Activated CD4-positive, alpha-beta T cell treated with anti-CD3 and anti-CD28 coated beads, Interleukin-2, Interleukin-4, amounts not matched to agents 100 ng/mL and 50 ng/mL, durations not matched to agents 16 hours and 8 hours (primary cell): ENCODE measurements around the gene NDUFA3.

Source experiments
- DNase-seq: peaks from one replicate; pipeline ENCODE4 v3.0.0-alpha.2; 2020; ENCODE audit warnings: low spot score

The NDUFA3 gene

DNA sequence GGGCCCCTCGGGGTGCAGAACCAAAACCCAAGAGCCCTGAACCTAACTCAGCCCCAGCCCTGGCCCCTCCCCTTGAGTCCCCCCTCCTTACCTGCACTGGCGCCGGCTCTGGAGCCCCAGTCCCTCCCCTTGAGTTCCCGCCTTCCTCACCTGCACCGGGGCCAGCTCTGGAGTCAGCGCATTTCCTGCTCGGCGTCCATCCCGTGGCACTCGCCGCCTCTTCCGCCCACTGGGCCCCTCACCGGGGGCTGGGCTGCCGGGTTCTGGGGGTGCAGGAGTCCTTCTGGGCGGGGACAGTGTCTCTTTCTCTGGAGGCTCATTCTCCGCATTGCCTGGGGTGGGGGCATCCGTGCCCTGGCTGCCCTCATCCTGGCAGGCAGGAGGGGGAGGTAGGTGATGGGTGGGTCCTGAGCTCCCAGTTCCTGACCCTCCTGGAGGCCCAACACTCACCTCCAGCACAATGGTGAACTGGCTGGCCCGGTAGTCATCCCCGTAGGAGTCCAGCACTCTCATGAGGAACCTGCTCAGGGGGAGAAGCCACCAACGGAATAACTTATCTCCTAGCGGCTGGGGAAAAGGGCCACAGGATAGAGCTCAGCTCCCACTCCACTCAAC is 5.3 kb downstream of the NDUFA3 start:
- no peak for DNase-seq

DNA sequence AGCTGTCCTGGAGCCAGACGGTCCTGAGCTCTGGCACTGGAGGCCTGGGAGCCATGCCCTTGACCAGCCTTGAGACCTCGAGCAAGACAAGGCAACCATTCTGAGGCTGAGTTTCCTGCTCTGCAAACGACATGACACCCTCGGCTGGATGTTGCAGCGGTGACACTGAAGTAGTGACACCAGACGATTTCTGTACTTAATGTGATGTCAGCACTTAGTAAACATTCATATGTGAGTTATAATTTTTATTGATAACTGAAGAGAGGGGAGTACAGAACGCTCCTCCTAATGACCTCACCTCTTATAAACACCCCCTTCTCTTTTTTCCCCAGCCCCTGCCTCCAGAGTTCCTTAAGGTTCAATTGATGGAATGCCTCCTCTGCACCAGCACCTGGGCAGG is 5.8 kb downstream of the NDUFA3 start:
- DNase-seq = no peak

DNA sequence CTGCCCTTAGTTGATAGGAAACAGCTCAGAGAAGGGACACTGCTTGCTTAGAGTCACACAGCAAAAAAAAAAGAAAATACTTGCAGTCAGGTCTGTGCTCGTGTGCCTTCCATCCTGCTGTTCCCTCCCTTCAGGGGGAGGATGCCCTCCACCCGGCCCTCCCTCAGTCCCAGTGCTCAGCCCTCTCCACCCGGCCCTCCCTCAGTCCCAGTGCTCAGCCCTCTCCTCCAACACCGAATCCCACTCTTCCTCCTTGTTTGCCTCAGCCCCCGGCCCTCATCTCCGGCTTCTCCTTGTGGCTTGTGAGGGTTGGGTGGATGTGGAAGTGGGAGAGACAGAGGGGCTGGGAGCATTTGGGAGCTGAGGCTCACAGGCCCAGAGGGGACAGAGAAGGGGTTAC is 7.0 kb downstream of the NDUFA3 start:
- DNase-seq = no peak

DNA sequence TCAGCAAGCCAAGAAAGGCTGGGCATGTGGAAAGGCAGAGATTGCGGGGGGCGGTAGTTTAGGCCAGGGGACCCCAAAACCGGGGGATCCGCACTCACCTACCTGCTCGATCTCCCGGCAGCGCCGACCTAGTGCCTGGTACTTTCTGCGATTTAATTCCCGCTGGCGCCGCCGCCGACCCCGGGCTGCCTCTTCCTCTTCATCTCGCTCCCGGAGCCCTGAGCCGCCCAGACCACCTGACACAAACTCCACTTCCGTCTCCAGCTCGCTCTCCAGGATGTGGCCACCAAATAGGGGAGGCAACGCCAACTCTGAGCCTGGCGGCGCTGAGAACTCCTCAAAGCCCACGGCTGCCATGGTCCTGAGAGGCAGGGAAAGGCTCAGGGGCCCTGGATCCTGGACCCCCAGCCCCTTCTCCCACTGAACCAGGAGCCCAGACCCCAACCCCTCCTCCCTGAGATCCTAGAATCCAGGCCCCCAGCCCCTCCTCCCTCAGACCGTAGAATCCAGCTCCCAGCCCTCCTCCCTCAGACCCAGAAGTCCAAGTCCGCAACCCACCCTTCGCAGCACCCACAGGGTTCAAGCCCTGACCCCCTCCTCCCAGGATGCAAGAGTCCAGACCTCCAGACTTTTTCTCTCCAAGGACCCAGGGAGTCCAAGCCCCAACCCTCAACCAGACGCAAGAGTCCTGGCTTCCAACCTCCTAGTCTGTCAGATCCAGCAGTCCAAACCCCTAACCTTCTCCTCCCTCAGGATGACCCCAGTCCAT is 11.9 kb downstream of the NDUFA3 start:
- peak; percentile 64 for DNase-seq

DNA sequence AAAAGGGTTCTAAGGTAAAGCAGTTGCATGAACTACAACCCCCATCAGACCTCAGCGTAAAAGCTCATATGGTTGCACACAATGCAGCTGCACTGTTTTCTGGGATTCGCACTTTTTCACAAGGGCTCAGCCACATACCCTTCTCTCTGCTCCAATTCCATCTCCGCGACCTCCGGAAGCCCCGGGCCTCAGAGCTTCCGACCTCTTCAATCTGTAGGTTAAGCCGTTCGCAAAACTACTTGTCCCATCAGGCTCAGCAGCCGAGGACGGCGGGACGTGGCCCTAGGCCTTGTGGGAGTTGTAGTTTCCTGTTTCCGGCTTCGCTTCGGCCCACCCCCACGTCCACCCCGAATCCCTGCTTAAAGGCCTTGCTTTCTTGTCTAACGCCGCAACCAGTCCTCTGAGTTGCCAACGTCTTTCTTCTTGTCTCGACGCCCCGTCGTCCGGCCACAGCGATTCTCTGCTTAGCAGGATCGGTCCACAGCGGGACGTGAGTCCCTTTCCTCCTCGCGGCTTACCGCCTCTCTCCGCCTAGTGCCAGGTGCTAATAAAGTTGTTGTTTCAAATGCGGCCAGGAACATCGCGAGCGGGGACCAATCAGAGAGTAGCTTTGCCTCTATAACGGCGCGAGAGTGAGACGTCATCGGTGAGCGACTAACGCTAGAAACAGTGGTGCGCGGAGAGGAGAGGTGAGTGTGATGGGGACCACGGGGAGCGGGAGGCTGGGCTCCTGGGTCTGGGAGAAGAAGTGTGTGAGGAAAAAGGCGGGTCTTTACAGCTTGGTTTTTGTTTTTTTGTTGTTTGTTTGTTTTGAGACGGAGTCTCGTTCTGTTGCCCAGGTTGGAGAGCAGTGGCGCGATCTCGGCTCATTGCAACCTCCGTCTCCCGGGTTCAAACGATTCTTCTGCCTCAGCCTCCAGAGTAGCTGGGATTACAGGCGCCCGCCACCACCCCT is 12.7 kb downstream of the NDUFA3 start, which contains the start of the genes PRPF31 and TFPT:
Gene PRPF31, plus strand, starts transcription at position 646 of the 955 bp plus-strand sequence. CDS start 2,525 bp downstream, outside the sequence.
Gene TFPT, minus strand, starts transcription at position 549 of the 955 bp plus-strand sequence. Its CDS starts 388 bp downstream, at position 161.
- peak; percentile 97 for DNase-seq

DNA sequence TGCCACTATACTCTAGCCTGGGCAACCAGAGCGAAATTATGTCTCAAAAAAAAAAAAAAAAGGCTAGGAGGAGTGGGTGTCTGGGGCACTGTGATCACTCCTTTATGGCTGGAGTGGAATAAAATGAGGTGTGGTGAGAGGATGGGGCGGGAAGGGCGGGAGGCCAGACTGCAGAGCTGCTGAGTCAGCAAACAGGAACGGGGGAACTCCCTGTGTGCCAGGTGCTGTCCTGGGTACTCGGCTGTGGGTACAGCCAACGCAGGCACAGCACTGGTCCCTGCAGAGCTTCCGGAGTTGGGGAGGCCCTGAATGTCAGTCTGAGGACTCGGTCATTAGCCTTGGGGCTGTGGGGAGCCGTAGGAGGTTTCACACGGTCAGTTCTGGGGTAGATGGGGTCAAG is 18.6 kb downstream of the NDUFA3 start:
- DNase-seq = no peak

DNA sequence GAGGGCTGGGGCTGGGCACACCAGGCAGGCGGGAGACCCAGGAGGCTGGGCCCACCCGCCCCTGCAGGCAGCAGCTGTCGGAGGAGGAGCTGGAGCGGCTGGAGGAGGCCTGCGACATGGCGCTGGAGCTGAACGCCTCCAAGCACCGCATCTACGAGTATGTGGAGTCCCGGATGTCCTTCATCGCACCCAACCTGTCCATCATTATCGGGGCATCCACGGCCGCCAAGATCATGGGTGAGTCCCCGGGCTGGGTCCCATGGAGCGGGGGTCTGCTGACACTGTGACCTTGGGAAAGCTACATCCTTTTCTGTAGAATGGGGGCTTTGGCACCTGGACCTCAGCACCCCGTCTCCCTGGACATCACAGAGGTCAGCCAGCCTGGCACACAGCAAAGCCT is 21.0 kb downstream of the NDUFA3 start:
- no peak for DNase-seq

DNA sequence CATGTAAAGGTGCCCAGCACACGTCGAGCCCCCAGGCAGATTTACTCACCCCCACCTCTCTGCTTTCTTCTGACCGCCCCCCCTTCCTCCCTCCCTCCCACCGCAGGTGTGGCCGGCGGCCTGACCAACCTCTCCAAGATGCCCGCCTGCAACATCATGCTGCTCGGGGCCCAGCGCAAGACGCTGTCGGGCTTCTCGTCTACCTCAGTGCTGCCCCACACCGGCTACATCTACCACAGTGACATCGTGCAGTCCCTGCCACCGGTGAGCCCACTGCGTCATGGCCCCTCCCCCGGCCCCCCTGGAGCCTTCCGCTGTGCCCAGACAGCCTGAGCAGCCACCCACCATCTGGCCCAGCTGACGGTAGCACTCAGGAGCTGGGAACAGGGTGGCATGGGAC is 21.7 kb downstream of the NDUFA3 start:
- no peak for DNase-seq

DNA sequence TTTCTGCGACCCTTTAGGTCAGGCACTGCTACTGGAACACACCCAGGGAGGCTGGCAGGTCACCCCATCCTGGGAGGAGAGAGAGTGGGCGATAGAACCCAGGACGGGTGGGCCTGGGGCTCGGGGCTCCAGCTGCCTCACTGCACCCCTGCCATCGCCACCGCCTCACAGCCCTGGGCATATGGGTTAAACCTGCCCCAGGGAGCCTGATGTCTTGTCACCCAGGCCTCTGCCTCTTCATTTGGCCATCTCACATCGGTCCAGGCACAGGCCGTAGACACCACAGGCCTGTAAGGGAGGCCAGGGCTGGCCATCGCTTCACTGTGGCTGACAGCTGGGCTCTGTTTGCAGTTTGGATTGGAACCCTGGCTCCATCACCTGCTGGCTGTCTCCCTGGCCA is 23.1 kb downstream of the NDUFA3 start:
- DNase-seq = no peak

DNA sequence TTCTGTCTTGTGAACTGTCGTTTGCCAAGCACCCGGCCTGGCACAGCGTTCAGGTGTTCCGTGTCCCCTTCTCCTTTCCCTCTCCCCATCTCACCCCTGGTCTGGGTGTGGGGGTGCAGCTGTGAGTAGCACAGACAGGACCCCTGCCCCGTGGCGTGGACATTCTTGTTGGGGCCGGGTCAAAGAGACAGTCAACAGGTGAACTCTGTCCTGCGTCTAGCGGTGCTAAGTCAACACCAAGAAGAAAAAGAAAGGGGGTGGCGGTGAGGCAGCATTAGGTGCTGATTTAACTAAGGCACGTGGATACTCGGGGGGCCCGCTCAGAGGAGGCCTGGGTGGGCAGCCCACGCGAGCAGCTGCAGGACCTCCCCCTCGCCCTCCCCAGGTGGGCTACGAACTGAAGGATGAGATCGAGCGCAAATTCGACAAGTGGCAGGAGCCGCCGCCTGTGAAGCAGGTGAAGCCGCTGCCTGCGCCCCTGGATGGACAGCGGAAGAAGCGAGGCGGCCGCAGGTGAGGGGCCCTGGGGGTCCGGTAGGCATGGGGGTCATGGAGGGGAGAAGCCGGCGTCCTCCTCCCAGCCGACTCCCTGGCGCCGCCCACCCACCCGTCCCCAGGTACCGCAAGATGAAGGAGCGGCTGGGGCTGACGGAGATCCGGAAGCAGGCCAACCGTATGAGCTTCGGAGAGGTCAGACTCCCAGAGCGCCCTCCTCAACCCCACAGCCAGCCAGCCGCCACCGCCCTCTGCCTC is 25.2 kb downstream of the NDUFA3 start:
- DNase-seq = no peak

DNA sequence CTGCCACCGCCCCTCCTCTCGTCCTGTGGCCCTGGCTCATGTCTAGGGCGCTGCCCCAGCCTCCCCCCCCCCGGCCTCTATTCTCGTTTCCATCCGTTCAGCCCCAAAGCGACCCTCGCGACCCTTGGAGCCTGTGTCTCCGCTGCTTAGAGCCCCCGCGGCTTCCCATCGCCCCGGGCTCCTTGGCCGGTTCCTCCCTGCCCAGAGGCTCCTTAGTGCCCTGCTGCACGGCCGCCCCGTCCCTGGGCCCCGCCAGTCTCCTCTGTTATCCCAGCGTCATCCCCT is 25.7 kb downstream of the NDUFA3 start:
- no peak for DNase-seq

DNA sequence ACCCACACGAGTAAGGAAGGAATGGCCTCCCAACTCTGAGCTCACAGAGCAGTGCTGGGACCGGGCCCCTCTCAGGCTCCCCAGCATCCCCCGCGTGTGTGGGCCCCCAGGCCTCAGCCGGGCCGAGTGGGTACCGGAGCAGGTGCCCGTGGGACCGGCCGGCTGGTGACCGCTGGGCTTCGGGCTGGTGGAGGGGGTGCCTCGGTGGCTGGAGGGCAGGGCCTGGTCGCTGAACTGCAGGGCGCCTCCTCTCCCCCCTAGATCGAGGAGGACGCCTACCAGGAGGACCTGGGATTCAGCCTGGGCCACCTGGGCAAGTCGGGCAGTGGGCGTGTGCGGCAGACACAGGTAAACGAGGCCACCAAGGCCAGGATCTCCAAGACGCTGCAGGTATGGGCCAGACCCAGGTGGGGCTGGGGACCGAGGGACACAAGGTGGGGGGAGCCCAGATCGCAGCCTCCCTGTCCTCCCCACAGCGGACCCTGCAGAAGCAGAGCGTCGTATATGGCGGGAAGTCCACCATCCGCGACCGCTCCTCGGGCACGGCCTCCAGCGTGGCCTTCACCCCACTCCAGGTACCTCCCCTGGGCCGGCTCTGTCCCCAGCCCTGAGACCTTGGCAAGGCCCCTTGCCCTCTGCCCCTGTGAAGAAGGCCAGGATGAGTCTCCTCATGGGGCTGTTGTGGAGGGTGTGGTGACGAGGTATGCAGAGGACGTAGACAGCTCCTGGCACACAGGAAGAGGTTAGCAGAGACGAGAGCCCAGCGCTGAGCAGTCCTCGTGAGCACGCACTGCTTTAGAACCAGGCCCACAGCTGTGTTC is 26.4 kb downstream of the NDUFA3 start:
- DNase-seq = no peak

DNA sequence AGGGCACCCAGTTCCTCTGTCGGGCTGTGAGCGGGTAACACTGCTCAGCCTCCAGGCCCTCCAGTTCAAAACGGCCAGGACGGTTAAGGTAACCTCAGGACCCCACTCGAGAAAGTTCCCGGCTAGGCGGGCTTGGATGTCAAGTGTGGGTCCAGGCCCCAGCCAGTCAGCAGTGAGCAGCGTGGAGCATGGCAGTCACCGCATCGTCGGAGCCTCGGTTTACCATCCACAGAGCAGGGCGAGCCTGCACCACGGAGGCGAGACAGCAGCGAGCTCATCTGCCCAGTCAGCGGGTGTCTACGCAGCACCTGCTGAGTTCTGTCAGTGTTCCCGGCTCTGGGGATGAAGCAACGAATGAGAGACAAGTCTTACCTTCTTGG is 27.0 kb downstream of the NDUFA3 start:
- DNase-seq = no peak

DNA sequence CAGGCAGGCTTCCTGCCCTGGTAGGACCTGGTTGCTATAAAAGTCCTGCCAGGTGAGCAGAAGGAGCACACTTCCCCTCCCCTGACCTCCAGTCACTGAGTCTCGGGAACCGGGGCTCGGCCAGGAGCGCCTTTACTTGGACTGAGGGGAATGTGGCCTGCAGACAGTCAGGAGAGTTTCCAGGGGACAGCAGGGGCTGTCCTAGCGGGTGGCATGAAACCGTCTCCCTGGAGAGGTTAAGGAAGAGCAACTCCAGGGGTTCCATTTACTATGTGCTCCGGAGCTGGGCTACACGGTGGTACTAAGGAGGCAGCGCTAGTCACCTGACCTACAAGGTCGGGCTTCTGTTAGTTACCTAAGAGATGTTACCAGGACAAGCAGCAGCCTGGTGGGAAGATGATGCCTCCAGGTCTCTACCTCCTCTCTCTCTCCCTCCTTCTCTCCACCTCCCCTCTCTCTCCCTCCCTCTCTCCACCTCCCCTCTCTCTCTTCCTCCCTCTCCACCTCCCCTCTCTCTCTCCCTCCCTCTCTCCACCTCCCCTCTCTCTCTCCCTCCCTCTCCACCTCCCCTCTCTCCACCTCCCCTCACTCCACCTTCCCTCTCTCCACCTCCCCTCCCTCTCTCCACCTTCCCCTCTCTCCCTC is 30.8 kb downstream of the NDUFA3 start:
- no peak for DNase-seq

DNA sequence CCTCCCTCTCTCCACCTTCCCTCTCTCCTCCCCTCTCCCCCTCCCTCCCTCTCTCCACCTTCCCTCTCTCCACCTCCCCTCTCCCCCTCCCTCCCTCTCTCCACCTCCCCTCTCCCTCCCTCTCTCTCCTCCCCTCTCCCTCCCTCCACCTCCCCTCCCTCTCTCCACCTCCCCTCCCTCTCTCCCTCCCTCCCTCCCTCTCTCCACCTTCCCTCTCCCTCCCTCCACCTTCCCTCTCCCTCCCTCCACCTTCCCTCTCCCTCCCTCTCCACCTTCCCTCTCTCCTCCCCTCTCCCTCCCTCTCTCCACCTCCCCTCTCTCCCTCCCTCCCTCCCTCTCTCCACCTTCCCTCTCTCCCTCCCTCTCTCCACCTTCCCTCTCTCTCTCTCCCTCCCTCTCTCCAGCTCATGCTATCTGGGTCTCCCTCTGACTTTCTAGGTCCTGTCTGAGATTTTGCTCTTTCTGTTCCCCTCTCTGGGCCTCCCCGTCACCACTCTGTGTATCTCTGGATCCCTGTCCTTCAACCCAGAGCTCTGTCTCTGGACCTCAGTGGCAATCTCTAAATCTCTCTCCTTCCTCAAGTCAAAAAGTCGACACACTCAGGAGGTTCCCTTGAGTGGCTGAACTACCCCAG is 31.4 kb downstream of the NDUFA3 start:
- DNase-seq = no peak

DNA sequence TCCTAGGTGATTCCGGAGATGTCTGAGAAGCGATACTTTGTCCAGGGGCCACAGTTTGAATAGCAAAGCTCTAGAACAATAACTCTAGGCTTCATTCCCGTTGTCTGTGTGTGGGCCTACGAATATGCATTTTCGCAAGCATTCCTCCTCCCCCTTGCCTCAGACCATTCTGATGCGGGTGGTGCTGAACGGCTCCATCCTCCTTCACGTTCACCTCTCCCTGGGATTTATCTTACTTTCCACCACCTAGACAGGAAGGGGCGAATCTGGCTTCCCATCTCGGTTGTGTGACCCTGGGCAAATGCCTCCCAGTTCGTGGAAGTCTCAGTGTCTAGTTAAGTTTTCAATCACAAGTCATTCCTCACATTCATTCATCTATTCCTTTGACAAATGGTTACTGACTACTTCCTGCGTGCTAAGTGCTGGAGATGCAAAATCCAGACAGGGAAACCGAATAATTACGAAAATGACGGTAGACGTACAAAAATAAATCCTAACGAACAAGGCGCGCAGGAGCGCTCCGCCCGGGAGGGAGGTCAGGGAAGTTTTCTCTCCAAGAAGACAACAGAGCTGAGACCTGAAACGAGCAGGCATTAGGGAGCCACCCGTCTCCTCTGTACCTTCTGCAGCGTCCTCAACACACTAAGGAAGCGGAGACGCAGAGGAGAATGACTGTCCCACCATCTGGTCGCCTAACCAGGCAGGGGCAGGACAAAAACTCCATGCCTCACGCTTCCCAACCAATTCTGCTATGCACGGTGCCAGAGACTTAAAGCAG is 33.6 kb downstream of the NDUFA3 start:
- no peak for DNase-seq

DNA sequence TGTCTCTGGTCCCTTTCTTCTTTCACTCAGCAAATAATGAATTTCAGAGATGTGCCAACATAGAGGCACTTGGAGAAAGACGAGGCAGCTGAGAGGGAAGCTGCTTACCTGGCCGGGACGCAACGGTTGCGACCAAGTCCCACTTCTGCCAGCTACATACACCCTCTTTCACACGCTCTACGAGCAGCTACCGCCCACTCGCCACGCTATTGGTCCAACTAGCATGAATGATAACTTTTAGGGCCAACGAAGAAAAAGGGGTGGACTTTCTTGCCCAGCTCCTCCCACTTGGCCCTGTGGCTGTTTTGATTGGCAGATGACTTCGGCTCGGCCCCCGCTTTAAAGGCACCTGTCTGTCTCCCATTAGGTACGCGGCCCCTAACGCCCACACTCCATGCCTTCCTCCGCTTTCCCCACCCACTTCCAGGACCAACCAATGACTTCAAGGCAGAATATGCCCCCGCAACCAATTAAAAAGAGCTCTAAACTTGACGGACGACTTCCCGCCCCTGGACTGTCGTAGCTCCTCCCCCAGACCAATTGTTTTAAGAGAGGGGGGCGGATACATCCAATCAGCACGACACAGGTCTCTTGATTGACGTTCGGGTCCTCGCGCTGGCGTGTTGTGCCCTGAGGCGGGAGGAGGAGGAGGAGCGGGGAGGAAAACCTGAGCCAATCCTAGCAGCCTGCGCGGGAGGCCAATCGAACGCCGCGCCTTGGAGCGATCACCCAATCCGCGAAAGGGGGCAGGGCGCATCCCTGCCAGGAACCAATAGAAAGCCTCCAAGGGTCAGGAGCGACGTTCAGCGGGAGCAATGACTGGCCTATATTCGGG is 34.4 kb downstream of the NDUFA3 start:
- DNase-seq = peak; percentile 100

DNA sequence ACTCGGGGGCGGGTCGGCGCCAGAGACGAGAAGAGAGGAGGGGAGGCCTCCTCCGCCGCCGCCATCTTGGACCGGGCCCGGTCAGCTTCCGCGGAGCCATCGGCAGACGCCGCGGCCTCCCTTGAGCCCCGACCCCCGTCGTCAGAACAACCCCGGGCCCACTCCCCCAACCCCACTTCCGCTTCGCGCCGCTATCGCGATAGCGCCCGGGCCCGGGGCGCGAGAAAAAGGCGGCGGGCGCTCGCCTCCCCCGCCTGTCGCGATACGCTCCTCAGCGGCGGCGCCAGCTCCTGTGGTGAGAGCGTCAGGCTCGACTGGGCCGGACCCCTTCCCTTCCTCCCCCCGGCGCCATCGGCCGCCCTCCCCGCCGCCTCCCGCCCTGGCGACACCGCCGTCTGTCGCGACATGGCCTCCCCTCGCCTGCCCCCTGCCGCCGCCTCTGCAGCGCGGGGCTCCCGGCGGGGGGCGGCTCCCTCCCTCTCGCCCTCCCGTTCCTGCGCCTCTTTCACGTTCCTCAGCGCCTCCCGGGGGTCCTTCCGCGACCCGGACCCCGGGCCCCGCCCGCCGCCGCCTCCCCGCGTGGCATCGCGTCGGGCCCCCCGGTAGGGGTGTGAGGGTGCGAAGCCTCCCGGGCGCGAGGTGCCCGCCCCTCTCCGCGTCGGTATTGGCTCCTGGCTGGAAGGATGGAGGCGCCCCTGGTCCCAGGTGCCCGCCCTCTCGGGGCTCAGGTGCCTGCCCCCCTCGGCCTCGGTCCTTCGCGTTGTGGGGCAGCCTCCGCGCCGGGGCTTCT is 35.2 kb downstream of the NDUFA3 start, which contains the start of gene CNOT3:
Gene CNOT3, plus strand, starts transcription at position 64 of the 790 bp plus-strand sequence. CDS start 5,217 bp downstream, outside the sequence.
- DNase-seq = no peak
